ENCODE data around the gene SGSH.

Gene SGSH

GRCh38 chr17:80195141-80195540, 25.0 kb downstream of the SGSH start:
- Histone ChIP-seq H3K4me3 (ENCODE audit: insufficient read depth, low read length, poor library complexity, severe bottlenecking) (no peak overlapping the region), H3K9me3 (ENCODE audit: insufficient read depth, low read length) (no peaks in the 10 kb centered on the region), H3K9me2 (replicated peaks; ENCODE audit: insufficient read depth, low read length) (no peaks in the 10 kb centered on the region), H4K20me1 (ENCODE audit: low read depth, low read length) (no peaks in the 10 kb centered on the region), H3K9ac (ENCODE audit: low read length) (no peak overlapping the region), H3K79me2 (ENCODE audit: insufficient read depth, low read length) (no peaks in the 10 kb centered on the region), H3K27me3 (ENCODE audit: low read length) (no peaks in the 10 kb centered on the region), H3F3A (ENCODE audit: insufficient read depth) (no peaks in the 10 kb centered on the region), H3K36me3 (ENCODE audit: low read length) (no peaks in the 10 kb centered on the region), H2AFZ (ENCODE audit: low read depth, low read length, severe bottlenecking) (no peak overlapping the region), H3K27ac (ENCODE audit: low read depth, low read length) (no peak overlapping the region), H3K4me2 (ENCODE audit: low read depth, low read length, poor library complexity, severe bottlenecking) (no peak overlapping the region)
- TF ChIP-seq, protein P1, sequence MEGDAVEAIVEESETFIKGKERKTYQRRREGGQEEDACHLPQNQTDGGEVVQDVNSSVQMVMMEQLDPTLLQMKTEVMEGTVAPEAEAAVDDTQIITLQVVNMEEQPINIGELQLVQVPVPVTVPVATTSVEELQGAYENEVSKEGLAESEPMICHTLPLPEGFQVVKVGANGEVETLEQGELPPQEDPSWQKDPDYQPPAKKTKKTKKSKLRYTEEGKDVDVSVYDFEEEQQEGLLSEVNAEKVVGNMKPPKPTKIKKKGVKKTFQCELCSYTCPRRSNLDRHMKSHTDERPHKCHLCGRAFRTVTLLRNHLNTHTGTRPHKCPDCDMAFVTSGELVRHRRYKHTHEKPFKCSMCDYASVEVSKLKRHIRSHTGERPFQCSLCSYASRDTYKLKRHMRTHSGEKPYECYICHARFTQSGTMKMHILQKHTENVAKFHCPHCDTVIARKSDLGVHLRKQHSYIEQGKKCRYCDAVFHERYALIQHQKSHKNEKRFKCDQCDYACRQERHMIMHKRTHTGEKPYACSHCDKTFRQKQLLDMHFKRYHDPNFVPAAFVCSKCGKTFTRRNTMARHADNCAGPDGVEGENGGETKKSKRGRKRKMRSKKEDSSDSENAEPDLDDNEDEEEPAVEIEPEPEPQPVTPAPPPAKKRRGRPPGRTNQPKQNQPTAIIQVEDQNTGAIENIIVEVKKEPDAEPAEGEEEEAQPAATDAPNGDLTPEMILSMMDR (IDR thresholded peaks at IDR 0.05; ENCODE audit: insufficient read depth, low read length, poor library complexity, severe bottlenecking) = no peak
- no peak for TF ChIP-seq EZH2phosphoT487 (conservative IDR thresholded peaks at IDR 0.05; ENCODE audit: low read length)

DNA sequence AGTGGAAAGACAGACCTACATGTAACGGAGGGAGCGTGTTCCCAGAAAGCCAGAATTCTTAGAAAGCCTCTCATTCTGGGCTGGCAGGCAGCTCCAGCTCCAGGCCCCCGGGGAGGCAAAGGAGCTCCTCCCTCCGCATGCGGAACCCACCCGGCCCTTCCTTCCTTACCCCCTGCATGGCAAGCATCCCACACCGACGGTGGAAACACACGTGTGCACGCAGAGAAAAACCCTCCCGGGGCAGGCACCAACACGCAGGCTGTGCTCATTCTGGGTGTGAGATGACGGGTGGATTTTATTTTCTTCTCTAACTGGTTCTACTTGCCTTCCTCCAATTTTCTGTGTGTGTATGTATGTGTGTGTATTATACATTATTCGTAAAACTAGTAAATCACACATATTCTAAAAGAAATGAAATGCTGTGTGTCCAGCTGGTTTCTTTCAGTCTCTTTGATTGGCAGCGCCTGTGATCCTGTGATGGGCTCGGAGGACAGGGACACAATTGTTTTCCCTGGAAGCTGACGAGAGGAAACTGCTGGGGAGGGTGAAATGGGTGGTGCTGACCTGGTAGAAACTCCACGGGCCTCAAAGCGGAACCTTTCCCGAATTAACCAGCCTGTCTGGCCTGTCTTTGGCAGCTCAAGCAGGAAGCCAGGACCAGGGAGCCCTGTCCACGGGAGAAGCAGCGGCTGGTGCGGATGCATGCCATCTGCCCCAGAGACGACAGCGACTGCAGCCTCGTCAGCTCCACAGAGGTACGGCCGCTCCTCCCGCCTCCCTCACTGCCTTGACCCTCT, 28.1 kb downstream of the SGSH start:
- Histone ChIP-seq H3K27ac (ENCODE audit: low read depth, low read length) (no peak overlapping the region), H3K4me3 (ENCODE audit: insufficient read depth, low read length, poor library complexity, severe bottlenecking) (no peak overlapping the region), H3K79me2 (ENCODE audit: insufficient read depth, low read length) (no peaks in the 10 kb centered on the region), H4K20me1 (ENCODE audit: low read depth, low read length) (no peaks in the 10 kb centered on the region), H3K9ac (ENCODE audit: low read length) (no peak overlapping the region), H3K9me2 (replicated peaks; ENCODE audit: insufficient read depth, low read length) (no peaks in the 10 kb centered on the region), H3F3A (ENCODE audit: insufficient read depth) (no peaks in the 10 kb centered on the region), H3K9me3 (ENCODE audit: insufficient read depth, low read length) (no peaks in the 10 kb centered on the region), H3K4me2 (ENCODE audit: low read depth, low read length, poor library complexity, severe bottlenecking) (no peak overlapping the region), H3K36me3 (ENCODE audit: low read length) (no peaks in the 10 kb centered on the region), H3K27me3 (ENCODE audit: low read length) (no peaks in the 10 kb centered on the region), H2AFZ (ENCODE audit: low read depth, low read length, severe bottlenecking) (no peak overlapping the region)
- no peak for TF ChIP-seq EZH2phosphoT487 (conservative IDR thresholded peaks at IDR 0.05; ENCODE audit: low read length)
- TF ChIP-seq, protein P1 (IDR thresholded peaks at IDR 0.05; ENCODE audit: insufficient read depth, low read length, poor library complexity, severe bottlenecking) = no peak

- Histone ChIP-seq H3F3A (ENCODE audit: insufficient read depth) (no peaks in the 10 kb centered on the region), H3K27me3 (ENCODE audit: low read length) (no peaks in the 10 kb centered on the region), H3K79me2 (ENCODE audit: insufficient read depth, low read length) (no peaks in the 10 kb centered on the region), H3K36me3 (ENCODE audit: low read length) (no peaks in the 10 kb centered on the region), H3K27ac (ENCODE audit: low read depth, low read length) (no peak overlapping the region), H3K9me2 (replicated peaks; ENCODE audit: insufficient read depth, low read length) (no peaks in the 10 kb centered on the region), H3K9me3 (ENCODE audit: insufficient read depth, low read length) (no peaks in the 10 kb centered on the region), H3K9ac (ENCODE audit: low read length) (no peak overlapping the region), H4K20me1 (ENCODE audit: low read depth, low read length) (no peaks in the 10 kb centered on the region), H3K4me3 (ENCODE audit: insufficient read depth, low read length, poor library complexity, severe bottlenecking) (no peak overlapping the region), H3K4me2 (ENCODE audit: low read depth, low read length, poor library complexity, severe bottlenecking) (no peak overlapping the region), H2AFZ (ENCODE audit: low read depth, low read length, severe bottlenecking) (no peak overlapping the region)
- no peak for TF ChIP-seq EZH2phosphoT487 (conservative IDR thresholded peaks at IDR 0.05; ENCODE audit: low read length)
- TF ChIP-seq, protein P1 (IDR thresholded peaks at IDR 0.05; ENCODE audit: insufficient read depth, low read length, poor library complexity, severe bottlenecking) = no peak
Observed at GRCh38 chr17:80191192-80191591, 28.9 kb downstream of the SGSH start.
